ENCODE measurements around the gene TRUB2. TPM values are rescaled to one million over a fixed set of nuclear protein-coding genes. Genes with fewer than 3 reads are reported as not detected.
A peak's percentile ranks its signal among the peaks of the same experiment; 100 is the strongest.

The TRUB2 gene
- total and polyA plus RNA-seq, 12 donors = 18.0 to 50.3 (median 41.5) TPM

DNA sequence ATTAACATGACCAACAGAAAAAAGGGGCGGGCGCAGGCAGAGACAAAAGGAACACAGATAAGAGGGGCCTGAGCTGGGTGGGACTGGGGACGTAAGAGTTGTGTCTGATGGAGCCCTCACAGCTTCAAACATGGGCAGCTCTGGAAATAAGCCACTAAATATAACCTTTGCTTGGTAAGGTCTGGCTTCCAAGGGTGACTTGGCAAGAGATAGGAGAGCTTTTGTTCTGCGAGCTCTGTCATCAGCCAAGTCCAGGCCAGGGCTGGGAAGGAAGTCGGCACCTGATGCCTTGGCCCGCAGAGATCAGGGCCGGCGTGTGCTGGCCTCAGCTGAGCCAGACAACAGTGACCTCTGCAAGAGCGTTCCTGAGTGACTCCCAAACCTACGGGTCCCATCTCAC, 11.8 kb downstream of the TRUB2 start:
- H3K9me3 ChIP-seq = no peaks in the 10 kb centered on the region
- H3K4me1 ChIP-seq = peaks cover 0 to 14% (median 7%) of the 10 kb centered on the region in 9 donors
- H3K27ac ChIP-seq = peak overlapping the region in 9 of 10 donors; percentile 40 to 82 (median 74)
- intact Hi-C loops (cut with DNase I) = no loop called here
- ATAC-seq (peak; percentile 65 to 93 (median 84)), DNase-seq (peak; percentile 38 to 53)
- TF ChIP-seq, protein P1, sequence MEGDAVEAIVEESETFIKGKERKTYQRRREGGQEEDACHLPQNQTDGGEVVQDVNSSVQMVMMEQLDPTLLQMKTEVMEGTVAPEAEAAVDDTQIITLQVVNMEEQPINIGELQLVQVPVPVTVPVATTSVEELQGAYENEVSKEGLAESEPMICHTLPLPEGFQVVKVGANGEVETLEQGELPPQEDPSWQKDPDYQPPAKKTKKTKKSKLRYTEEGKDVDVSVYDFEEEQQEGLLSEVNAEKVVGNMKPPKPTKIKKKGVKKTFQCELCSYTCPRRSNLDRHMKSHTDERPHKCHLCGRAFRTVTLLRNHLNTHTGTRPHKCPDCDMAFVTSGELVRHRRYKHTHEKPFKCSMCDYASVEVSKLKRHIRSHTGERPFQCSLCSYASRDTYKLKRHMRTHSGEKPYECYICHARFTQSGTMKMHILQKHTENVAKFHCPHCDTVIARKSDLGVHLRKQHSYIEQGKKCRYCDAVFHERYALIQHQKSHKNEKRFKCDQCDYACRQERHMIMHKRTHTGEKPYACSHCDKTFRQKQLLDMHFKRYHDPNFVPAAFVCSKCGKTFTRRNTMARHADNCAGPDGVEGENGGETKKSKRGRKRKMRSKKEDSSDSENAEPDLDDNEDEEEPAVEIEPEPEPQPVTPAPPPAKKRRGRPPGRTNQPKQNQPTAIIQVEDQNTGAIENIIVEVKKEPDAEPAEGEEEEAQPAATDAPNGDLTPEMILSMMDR (IDR thresholded peaks at IDR 0.05) = no peak
- H3K4me3 ChIP-seq = no peak overlapping the region
- 37 to 47% methylated on average over 10 of the region's 10 CpGs for WGBS, 2 donors
- H3K36me3 ChIP-seq = peaks cover 0 to 86% (median 37%) of the 10 kb centered on the region in 9 donors
- no peaks in the 10 kb centered on the region for H3K27me3 ChIP-seq

DNA sequence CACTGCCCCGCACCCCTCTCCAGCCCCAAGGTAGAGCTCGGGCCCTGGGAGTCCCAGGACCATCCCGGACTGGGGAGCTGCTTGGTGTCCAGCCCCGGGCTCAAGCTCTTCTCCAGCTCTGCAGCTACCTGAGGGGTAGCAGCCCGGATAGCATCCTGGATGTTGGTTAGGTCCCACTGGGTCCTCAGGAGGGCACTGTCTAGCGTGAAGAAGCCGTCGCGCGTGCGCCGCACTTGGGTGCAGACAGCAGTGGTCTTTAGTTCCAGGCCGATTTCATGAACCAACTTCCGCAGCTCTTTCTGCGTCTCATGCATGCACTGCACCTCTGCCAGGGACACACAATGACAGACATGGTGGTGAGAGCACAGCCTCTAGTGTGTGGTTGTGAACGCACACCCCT, 12.7 kb downstream of the TRUB2 start:
- ATAC-seq (peak in 2 of 8 donors; percentile 9 to 12), DNase-seq (no peak)
- no peaks in the 10 kb centered on the region for H3K27me3 ChIP-seq
- H3K4me3 ChIP-seq = no peak overlapping the region
- TF ChIP-seq, protein P1 (IDR thresholded peaks at IDR 0.05) = no peak
- H3K27ac ChIP-seq = peak overlapping the region in 6 of 10 donors; percentile 25 to 82 (median 73)
- peaks cover 0 to 16% (median 7%) of the 10 kb centered on the region in 9 donors for H3K4me1 ChIP-seq
- peaks cover 0 to 77% (median 29%) of the 10 kb centered on the region in 9 donors for H3K36me3 ChIP-seq
- no peaks in the 10 kb centered on the region for H3K9me3 ChIP-seq
- intact Hi-C loops (cut with DNase I) = no loop called here
- 96% methylated on average over 16 of the region's 16 CpGs for WGBS, 2 donors

DNA sequence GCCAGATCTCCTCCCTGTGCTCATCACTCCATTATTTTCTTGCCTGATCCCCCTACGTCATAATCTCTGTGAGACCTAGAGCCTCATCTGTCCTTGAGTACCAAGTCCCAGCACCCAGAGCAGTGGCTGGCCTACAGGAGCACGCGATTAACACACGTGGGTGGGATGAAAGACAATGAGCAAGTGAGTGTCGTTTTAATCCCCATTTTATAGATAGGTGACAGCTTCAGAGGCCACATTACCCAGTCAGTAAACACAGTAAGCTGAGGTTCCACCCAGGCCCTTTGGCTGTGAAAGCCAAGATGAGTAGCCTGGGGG, 17.3 kb downstream of the TRUB2 start:
- Histone ChIP-seq H3K36me3 (peaks cover 0 to 35% (median 16%) of the 10 kb centered on the region in 9 donors), H3K9me3 (no peaks in the 10 kb centered on the region), H3K4me1 (peaks cover 0 to 11% (median under 1%) of the 10 kb centered on the region in 9 donors), H3K27ac (no peak overlapping the region), H3K4me3 (no peak overlapping the region), H3K27me3 (no peaks in the 10 kb centered on the region)
- WGBS, 2 donors = 68 to 72% methylated on average over 5 of the region's 5 CpGs
- ATAC-seq (no peak), DNase-seq (no peak)
- TF ChIP-seq, protein P1 (IDR thresholded peaks at IDR 0.05) = no peak
- intact Hi-C loops (cut with DNase I) = no loop called here

DNA sequence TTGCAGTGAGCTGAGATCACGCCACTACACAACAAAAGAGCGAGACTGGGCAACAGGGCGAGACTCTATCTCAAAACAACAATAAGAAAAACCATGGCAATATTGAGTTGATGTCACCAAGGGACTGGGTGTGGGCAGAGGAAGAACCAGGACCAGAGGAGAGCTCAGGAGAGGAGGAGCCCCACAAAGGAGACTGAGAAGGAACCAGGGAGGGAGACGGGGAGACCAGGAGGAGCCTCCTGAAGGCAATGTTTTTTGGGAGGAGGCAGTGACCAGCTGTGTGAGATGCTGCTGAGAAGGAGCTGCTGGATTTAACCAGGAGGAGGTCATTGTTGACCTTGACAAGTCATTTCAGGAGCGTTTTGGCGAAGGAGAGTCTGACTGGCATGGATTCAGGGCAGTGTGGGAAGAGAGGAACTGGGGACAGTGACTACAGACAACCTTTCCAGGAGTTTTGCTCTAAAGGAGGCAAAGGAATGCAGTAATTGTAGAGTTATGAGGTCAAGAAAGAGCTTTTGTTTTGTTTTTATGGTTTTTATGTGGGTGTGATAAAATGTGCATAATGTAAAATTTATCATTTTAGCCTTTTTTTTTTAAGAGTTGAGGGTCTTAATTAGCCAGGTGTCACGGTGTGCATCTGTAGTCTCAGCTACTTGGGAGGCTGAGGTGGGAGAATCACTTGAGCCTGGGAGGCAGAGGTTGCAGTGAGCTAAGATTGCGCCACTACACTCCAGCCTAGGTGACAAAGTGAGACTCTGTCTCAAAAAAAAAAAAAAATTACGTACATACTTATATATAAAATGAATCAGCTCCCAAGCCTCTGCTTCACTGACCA, 17.9 kb downstream of the TRUB2 start:
- peaks cover 0 to 30% (median 11%) of the 10 kb centered on the region in 9 donors for H3K36me3 ChIP-seq
- peaks cover 0 to 8% (median 0%) of the 10 kb centered on the region in 9 donors for H3K4me1 ChIP-seq
- no peak overlapping the region for H3K4me3 ChIP-seq
- WGBS, 2 donors = 73 to 79% methylated on average over 9 of the region's 9 CpGs
- H3K27me3 ChIP-seq = no peaks in the 10 kb centered on the region
- intact Hi-C loops (cut with DNase I) = no loop called here
- ATAC-seq = peak in 1 of 8 donors; percentile 31
- no peak for DNase-seq
- H3K27ac ChIP-seq = no peak overlapping the region
- no peaks in the 10 kb centered on the region for H3K9me3 ChIP-seq
- TF ChIP-seq, protein P1 (IDR thresholded peaks at IDR 0.05) = no peak
